ENCODE data around the gene VOPP1. TPM values are rescaled to one million over a fixed set of nuclear protein-coding genes. Genes with fewer than 3 reads are reported as not detected.

VOPP1 gene
- total RNA-seq, 1 experiment from 2014 or later, result 63.9 TPM

GRCh38 chr7:55493408-55493807 lies 78.9 kb downstream of the VOPP1 start:
- CTCF ChIA-PET, result no interaction called here
- no peak for DNase-seq (ENCODE audit: low spot score)

More at GRCh38 chr7:55493408-55493807, 78.9 kb downstream of the VOPP1 start:
- Mint-ChIP-seq H3K4me1 (no peaks in the 10 kb centered on the region), H3K4me3 (no peak overlapping the region), H3K9me3 (no peaks in the 10 kb centered on the region), H3K27ac (no peak overlapping the region), H3K27me3 (ENCODE audit: low read depth) (no peaks in the 10 kb centered on the region), H3K36me3 (peaks cover 35% of the 10 kb centered on the region)
- no peak for TF ChIP-seq ZNF281 (CRISPR knock-in tag; IDR thresholded peaks at IDR 0.05)
- no peak for TF ChIP-seq ZMAT4 (CRISPR knock-in tag; IDR thresholded peaks at IDR 0.05)
- TF ChIP-seq ZNF416 (CRISPR knock-in tag; IDR thresholded peaks at IDR 0.05), result no peak
- TF ChIP-seq, protein P1, sequence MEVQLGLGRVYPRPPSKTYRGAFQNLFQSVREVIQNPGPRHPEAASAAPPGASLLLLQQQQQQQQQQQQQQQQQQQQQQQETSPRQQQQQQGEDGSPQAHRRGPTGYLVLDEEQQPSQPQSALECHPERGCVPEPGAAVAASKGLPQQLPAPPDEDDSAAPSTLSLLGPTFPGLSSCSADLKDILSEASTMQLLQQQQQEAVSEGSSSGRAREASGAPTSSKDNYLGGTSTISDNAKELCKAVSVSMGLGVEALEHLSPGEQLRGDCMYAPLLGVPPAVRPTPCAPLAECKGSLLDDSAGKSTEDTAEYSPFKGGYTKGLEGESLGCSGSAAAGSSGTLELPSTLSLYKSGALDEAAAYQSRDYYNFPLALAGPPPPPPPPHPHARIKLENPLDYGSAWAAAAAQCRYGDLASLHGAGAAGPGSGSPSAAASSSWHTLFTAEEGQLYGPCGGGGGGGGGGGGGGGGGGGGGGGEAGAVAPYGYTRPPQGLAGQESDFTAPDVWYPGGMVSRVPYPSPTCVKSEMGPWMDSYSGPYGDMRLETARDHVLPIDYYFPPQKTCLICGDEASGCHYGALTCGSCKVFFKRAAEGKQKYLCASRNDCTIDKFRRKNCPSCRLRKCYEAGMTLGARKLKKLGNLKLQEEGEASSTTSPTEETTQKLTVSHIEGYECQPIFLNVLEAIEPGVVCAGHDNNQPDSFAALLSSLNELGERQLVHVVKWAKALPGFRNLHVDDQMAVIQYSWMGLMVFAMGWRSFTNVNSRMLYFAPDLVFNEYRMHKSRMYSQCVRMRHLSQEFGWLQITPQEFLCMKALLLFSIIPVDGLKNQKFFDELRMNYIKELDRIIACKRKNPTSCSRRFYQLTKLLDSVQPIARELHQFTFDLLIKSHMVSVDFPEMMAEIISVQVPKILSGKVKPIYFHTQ (CRISPR knock-in tag; IDR thresholded peaks at IDR 0.05), result no peak
- TF ChIP-seq ELF4 (CRISPR knock-in tag; IDR thresholded peaks at IDR 0.05; ENCODE audit: low read depth), result no peak
- TF ChIP-seq ESRRA (CRISPR knock-in tag; IDR thresholded peaks at IDR 0.05; ENCODE audit: borderline replicate concordance), result no peak
- TF ChIP-seq CTCF (IDR thresholded peaks at IDR 0.05), result no peak
- TF ChIP-seq IRF2 (CRISPR knock-in tag; IDR thresholded peaks at IDR 0.05; ENCODE audit: borderline replicate concordance, low read depth), result no peak
- no peak for TF ChIP-seq MAX (CRISPR knock-in tag; IDR thresholded peaks at IDR 0.05)
- no peak for TF ChIP-seq NR3C1 (CRISPR knock-in tag; conservative IDR thresholded peaks at IDR 0.05; ENCODE audit: low read depth)
- no peak for TF ChIP-seq ZNF396 (CRISPR knock-in tag; IDR thresholded peaks at IDR 0.05; ENCODE audit: borderline replicate concordance)
- TF ChIP-seq SMAD3 (CRISPR knock-in tag; IDR thresholded peaks at IDR 0.05; ENCODE audit: borderline replicate concordance), result no peak
- TF ChIP-seq, protein P2, sequence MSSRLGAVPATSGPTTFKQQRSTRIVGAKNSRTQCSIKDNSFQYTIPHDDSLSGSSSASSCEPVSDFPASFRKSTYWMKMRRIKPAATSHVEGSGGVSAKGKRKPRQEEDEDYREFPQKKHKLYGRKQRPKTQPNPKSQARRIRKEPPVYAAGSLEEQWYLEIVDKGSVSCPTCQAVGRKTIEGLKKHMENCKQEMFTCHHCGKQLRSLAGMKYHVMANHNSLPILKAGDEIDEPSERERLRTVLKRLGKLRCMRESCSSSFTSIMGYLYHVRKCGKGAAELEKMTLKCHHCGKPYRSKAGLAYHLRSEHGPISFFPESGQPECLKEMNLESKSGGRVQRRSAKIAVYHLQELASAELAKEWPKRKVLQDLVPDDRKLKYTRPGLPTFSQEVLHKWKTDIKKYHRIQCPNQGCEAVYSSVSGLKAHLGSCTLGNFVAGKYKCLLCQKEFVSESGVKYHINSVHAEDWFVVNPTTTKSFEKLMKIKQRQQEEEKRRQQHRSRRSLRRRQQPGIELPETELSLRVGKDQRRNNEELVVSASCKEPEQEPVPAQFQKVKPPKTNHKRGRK (CRISPR knock-in tag; IDR thresholded peaks at IDR 0.05; ENCODE audit: borderline replicate concordance), result no peak
- POLR2A ChIA-PET, result no interaction called here
- no peak for ATAC-seq

Measured in WTC11 (cell line).